Measurements from ENCODE around the gene ECHS1. TPM values are rescaled to one million over a fixed set of nuclear protein-coding genes. Genes with fewer than 3 reads are reported as not detected.

Gene ECHS1
- polyA plus RNA-seq, 3 donors: 120 to 146 (median 134) TPM

- no peak for DNase-seq (ENCODE audit: low read depth in 3 of 3, low spot score in 2 of 3)
These were observed 25.2 kb downstream of the ECHS1 start for GRCh38 chr10:133347710-133348517.

GRCh38 chr10:133346413-133346812 lies 26.7 kb downstream of the ECHS1 start:
- no peak for DNase-seq (ENCODE audit: low read depth in 3 of 3, low spot score in 2 of 3)

- no peak for DNase-seq (ENCODE audit: low read depth in 3 of 3, low spot score in 2 of 3)
These were observed 28.9 kb downstream of the ECHS1 start for GRCh38 chr10:133344236-133344635.

- DNase-seq (ENCODE audit: low read depth in 3 of 3, low spot score in 2 of 3): no peak
These were observed 29.6 kb downstream of the ECHS1 start for GRCh38 chr10:133343558-133343957.

- DNase-seq (ENCODE audit: low read depth in 3 of 3, low spot score in 2 of 3): no peak
These were observed 30.2 kb downstream of the ECHS1 start for GRCh38 chr10:133342942-133343341.

GRCh38 chr10:133341983-133342382 lies 31.2 kb downstream of the ECHS1 start:
- no peak for DNase-seq (ENCODE audit: low read depth in 3 of 3, low spot score in 2 of 3)

GRCh38 chr10:133339708-133340380 lies 33.3 kb downstream of the ECHS1 start:
- DNase-seq (ENCODE audit: low read depth in 3 of 3, low spot score in 2 of 3): no peak

GRCh38 chr10:133338080-133339071 lies 34.8 kb downstream of the ECHS1 start:
- no peak for DNase-seq (ENCODE audit: low read depth in 3 of 3, low spot score in 2 of 3)

GRCh38 chr10:133337370-133337725 lies 35.8 kb downstream of the ECHS1 start:
- DNase-seq (ENCODE audit: low read depth in 3 of 3, low spot score in 2 of 3): no peak

- no peak for DNase-seq (ENCODE audit: low read depth in 3 of 3, low spot score in 2 of 3)
These were observed 36.4 kb downstream of the ECHS1 start, which contains the start of gene CALY for GRCh38 chr10:133336577-133337369. Gene CALY (minus strand): TSS chr10:133336896. CDS start chr10:133328989, 7,907 bp downstream.

- no peak for DNase-seq (ENCODE audit: low read depth in 3 of 3, low spot score in 2 of 3)
These were observed 37.0 kb downstream of the ECHS1 start for GRCh38 chr10:133336118-133336576.

GRCh38 chr10:133335246-133336117 lies 37.7 kb downstream of the ECHS1 start:
- DNase-seq (ENCODE audit: low read depth in 3 of 3, low spot score in 2 of 3): no peak

GRCh38 chr10:133334503-133335245 lies 38.5 kb downstream of the ECHS1 start:
- no peak for DNase-seq (ENCODE audit: low read depth in 3 of 3, low spot score in 2 of 3)

- DNase-seq (ENCODE audit: low read depth in 3 of 3, low spot score in 2 of 3): no peak
These were observed 40.0 kb downstream of the ECHS1 start for GRCh38 chr10:133332936-133333699.

- DNase-seq (ENCODE audit: low read depth in 3 of 3, low spot score in 2 of 3): peak in 2 of 3 donors; percentile 69 to 70
These were observed 43.5 kb downstream of the ECHS1 start for GRCh38 chr10:133329491-133330202.

- no peak for DNase-seq (ENCODE audit: low read depth in 3 of 3, low spot score in 2 of 3)
These were observed 44.5 kb downstream of the ECHS1 start for GRCh38 chr10:133328358-133329343.
